ENCODE measurements around the gene ANO1.

The ANO1 gene

GRCh38 chr11:70139785-70140410 is 61.8 kb downstream of the ANO1 start:
- DNase-seq, result no peak

GRCh38 chr11:70140711-70141485 is 62.8 kb downstream of the ANO1 start:
- DNase-seq, result no peak

GRCh38 chr11:70141486-70142220 is 63.5 kb downstream of the ANO1 start:
- no peak for DNase-seq

GRCh38 chr11:70142221-70142875 is 64.2 kb downstream of the ANO1 start:
- DNase-seq, result no peak

DNA sequence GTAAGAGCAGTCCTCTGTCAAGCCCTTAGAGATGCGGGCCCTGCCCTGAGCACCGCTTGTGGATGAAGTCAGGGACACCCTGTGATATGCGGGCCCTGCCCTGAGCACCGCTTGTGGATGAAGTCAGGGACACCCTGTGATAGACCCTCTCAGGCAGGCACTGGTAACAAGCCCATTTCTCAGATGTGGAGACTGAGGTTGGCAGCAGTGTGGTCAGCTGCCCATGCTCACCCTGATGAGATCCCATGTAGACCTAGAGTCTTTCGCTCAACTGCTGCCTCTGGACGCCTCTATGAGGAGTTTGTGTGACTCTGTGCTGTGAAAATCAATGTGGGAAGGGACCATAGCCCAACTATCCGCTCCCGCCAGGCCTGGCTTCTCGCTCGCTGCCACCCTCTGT is 66.1 kb downstream of the ANO1 start:
- no peak for DNase-seq

GRCh38 chr11:70145071-70145470 is 67.0 kb downstream of the ANO1 start:
- no peak for DNase-seq

DNA sequence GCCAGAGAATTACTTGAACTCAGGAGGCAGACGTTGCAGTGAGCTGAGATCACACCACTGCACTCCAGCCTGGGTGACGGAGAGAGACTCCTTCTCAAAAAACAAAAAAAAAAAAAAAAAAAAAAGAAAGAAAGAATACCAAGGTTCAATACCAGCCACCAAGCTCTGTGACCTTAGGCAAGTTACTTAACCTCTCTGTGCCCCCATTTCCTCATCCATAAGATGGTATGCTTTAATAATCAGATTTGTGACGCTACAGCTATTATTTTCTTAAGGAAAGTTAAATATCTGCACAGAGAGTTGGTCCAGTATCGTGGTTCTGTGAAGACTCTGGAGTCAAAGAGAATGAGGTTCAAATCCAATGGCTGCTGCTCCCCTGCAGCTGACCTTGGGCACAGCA is 67.7 kb downstream of the ANO1 start:
- DNase-seq, result no peak

DNA sequence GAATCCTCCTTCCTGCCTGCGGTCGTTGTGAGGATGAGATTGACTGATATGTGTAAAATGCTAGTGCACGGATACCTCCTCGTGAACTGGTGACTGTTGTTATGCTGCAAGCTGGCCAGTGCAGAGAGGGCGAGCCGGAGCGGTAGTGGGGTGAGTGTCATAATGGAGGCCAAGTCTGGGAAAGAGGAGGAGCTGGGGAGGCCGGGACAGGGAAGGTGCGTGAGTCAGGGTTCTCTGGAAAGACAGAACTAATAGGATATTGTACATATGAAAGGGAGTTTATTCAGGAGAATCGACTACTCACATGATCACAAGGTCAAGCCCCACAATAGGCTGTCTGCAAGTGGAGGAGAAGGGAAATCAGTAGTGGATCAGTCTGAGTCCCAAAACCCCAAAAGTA is 68.2 kb downstream of the ANO1 start:
- DNase-seq, result no peak

DNA sequence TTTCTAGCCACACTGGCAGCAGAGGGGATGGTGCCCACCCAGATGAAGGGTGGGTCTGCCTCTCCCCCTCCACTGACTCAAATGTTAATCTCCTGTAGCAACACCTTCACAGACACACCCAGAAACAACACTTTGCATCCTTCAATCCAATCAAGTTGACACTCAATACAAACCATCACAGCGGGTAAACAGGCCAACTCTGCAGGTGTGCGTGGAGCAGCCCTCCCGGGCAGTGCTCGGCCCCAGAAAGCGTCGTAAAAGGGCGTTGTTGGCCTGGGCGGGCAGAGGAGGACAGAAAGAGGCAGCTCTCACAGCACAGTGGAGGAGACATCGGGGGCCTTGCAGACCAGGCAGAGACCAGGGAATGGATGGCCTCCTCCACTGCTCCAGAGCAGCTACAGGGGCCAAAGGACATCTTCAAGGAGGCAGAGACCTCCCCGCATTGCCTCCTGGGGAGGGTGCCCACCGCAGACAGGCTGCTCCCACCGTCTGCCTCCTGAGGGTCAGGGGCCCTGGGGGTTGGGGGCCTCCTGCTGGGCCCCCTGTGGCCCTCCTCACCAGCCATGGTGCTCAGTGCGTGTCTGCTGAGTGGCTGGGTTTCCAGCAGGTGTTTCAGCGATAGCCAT is 68.9 kb downstream of the ANO1 start:
- DNase-seq, result no peak

DNA sequence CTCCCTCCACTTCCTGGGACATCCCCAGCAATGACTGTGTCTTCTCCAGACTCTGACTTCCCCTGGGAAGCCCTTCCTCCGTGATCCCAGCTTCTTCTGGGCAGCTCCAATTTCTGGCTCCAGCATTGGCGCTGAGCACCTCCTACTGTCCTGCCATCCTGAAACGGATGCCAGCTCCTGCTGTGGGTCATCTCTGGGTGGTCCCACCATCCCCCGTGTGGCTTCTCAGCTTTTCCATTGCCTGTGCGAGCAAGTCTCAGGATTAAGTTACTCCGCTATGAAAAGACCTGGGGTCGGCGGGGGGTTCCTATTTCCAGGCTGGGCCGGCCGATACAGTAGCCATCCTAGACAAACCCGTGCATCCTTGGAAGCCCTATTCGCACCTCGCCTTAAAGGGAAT is 69.6 kb downstream of the ANO1 start:
- no peak for DNase-seq

DNA sequence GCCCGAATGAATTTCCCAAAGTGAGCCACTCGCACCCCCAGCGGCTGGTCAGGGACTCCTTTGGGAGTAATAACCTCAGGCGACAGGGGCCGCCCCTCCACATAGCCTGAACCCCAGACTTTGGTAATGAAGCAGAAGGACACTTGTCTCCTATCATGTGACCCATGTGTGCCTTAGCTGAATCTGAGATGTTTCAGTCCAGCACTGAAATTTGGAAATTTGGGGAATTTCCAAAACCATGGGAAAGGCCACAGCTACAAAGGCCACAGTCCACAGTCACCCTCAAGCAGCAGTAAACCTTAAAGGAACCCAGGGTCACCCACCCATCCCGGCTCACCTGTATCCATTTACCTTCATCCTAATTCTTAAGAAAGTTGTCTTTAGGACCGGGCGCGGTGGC is 73.6 kb downstream of the ANO1 start:
- DNase-seq, result no peak

DNA sequence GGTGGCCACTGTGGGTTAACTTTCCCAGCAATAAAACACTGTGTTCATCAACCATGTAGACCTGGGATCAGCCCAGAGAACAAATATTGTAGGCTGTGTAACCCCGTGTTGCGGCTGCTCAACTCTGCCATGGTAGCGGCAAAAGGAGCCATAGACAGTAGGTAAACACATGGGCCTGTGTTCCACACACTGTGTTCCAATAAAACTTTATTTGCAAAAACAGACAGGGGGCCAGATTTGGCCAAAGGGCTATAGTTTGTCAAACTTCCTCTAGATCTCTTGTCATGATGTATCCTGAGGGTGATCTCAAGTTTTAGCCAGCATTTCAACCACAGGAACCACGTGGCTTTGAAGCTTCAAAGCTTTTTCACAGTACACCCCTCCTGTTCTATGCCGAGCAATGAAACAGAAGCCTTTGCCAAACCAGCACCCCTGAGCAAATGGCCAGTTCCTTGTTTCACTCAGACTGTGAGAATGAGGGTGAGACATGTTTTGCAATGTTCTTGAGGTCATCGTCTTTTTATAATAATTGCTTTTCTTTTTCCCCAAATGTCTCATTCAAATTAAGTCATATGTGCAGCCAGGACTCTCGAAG is 75.1 kb downstream of the ANO1 start:
- no peak for DNase-seq

- DNase-seq, result no peak
Observed at GRCh38 chr11:70155386-70155785, 77.3 kb downstream of the ANO1 start.

DNA sequence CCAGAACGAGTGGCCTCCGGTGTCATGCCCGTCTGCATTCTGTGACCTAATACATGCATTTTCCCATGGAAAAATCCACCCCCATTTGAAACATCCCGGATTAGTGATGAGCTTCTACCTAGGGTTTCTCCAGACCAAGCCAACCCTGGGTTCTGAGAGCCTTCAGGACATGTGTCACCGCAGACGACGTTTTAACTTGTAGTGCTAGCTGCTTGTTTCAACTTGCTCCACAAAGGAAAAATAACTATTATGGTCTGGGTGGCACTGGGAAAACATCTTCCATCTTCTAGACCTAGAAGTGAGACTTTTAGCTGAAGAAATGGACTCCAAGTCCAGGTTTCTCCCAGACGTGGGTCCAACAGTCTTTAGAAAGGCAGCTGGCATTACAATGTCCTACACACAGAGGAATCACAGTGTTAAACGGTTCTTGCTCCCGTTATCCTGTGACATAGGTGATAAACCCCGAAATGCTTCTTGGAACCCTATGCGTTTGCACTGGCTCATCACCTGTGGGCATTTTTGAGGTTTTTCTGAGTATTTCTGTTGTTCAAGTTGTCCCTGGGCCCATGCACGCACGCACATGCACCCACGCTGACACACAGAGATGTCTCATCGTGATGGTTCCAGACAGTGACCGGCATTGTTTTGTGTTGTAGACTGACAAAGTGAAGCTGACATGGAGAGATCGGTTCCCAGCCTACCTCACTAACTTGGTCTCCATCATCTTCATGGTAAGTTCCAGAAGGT is 78.3 kb downstream of the ANO1 start:
- no peak for DNase-seq

GRCh38 chr11:70158201-70158600 is 80.1 kb downstream of the ANO1 start:
- no peak for DNase-seq

- no peak for DNase-seq
Observed at GRCh38 chr11:70158757-70159389, 80.8 kb downstream of the ANO1 start.

GRCh38 chr11:70159627-70160570 is 81.8 kb downstream of the ANO1 start:
- DNase-seq, result no peak

- DNase-seq, result no peak
Observed at GRCh38 chr11:70161043-70161625, 83.0 kb downstream of the ANO1 start.

DNA sequence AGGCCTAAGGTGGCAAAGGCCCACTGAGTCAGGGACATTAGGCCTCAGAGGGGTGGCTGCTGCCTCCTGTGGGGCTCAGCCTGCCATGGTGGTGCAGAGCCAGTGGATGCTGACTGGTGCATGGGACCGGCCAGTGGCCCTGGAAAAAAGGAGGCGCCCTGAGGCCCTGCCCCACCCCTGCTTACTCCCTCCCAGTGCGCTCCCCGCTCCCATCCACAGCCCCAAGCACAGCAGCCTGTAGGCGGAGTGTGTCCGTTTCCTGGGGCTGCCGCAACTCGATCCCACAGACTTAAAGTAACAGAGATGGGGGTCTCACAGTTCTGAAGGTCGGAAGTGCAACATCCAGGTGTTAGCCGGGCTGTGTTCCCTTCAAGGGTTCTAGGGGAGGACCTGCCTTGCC is 86.6 kb downstream of the ANO1 start:
- DNase-seq, result no peak

Data from C1 segment of cervical spinal cord (tissue), 14 donors.